Calu3 (cell line): ENCODE results near the gene SCGN. TPM values are rescaled to one million over a fixed set of nuclear protein-coding genes. Genes with fewer than 3 reads are reported as not detected.

ENCODE experiments used
- BruUV-seq: library from RNA; stranded (reverse); fragments of 400-500 nt; replicated peaks from 2 replicates; lab custom pipeline; 2021; lab: Mats Ljungman, UMichigan
- CTCF ChIA-PET: fragments of 300-600 bp; sonication (Branson Sonifier 250); formaldehyde crosslinking; loops from one replicate; lab custom pipeline; 2022; ENCODE audit warnings: antibody characterized with exemption; lab: Charles Lee
- DNase-seq: peaks from one replicate; pipeline ENCODE4 v3.0.0; 2022
- H3K27ac Mint-ChIP-seq: one replicate; pipeline ENCODE4 v1.8.0; 2022; ENCODE audit warnings: mixed read lengths; ENCODE audit not compliant: unreplicated experiment
- H3K27me3 Mint-ChIP-seq: one replicate; pipeline ENCODE4 v1.8.0; 2022; ENCODE audit warnings: mixed read lengths; ENCODE audit not compliant: unreplicated experiment
- H3K36me3 Mint-ChIP-seq: one replicate; pipeline ENCODE4 v1.8.0; 2022; ENCODE audit warnings: mild to moderate bottlenecking, moderate library complexity, mixed read lengths; ENCODE audit not compliant: insufficient read depth, unreplicated experiment
- H3K4me1 Mint-ChIP-seq: one replicate; pipeline ENCODE4 v1.8.0; 2022; ENCODE audit warnings: mild to moderate bottlenecking, low read depth, mixed read lengths; ENCODE audit not compliant: unreplicated experiment
- H3K4me3 Mint-ChIP-seq: one replicate; pipeline ENCODE4 v1.8.0; 2022; ENCODE audit warnings: mild to moderate bottlenecking, low read depth, moderate library complexity, mixed read lengths; ENCODE audit not compliant: unreplicated experiment
- H3K9me3 Mint-ChIP-seq: one replicate; pipeline ENCODE4 v1.8.0; 2022; ENCODE audit warnings: low read depth, mixed read lengths; ENCODE audit not compliant: unreplicated experiment
- CTCF ChIP-seq: fragments of 200-600 bp; IDR thresholded peaks from one replicate; pipeline ENCODE4 v1.8.0; 2022; ENCODE audit warnings: antibody characterized with exemption; ENCODE audit not compliant: unreplicated experiment
- intact Hi-C: fragments of 100-400 bp; cut with micrococcal nuclease; formaldehyde crosslinking; loops from one replicate; pipeline ENCODE4 v1.10.0; 2022; ENCODE audit not compliant: unreplicated experiment
- total RNA-seq: library from RNA; stranded (reverse); gene quantifications from 2 replicates; pipeline ENCODE4 v1.2.3, GENCODE V29; 2022

SCGN gene
- total RNA-seq, 1 experiment from 2014 or later = 3.5 TPM

GRCh38 chr6:25671652-25672051 lies 19.6 kb downstream of the SCGN start:
- Mint-ChIP-seq H3K9me3 (no peaks in the 10 kb centered on the region), H3K4me1 (peaks cover 20% of the 10 kb centered on the region), H3K27ac (no peak overlapping the region), H3K36me3 (no peaks in the 10 kb centered on the region), H3K27me3 (no peaks in the 10 kb centered on the region), H3K4me3 (no peak overlapping the region)
- intact Hi-C loops = loop anchor here (5.0 kb wide), 1 partner anchor 46 kb away; no protein-coding TSS in a partner anchor
- CTCF ChIA-PET = interaction anchor here (0.6 to 2.4 kb wide), 12 partner anchors 11 to 391 kb away, joined by 3 to 46 read pairs (median 4); no protein-coding TSS in a partner anchor
- TF ChIP-seq CTCF = no peak
- DNase-seq = no peak
- no TSS peak for BruUV-seq

GRCh38 chr6:25675167-25675566 lies 23.2 kb downstream of the SCGN start:
- Mint-ChIP-seq H3K36me3 (no peaks in the 10 kb centered on the region), H3K4me1 (peaks cover 20% of the 10 kb centered on the region), H3K9me3 (no peaks in the 10 kb centered on the region), H3K4me3 (no peak overlapping the region), H3K27me3 (no peaks in the 10 kb centered on the region), H3K27ac (no peak overlapping the region)
- intact Hi-C loops = no loop called here
- no peak for TF ChIP-seq CTCF
- no TSS peak for BruUV-seq
- CTCF ChIA-PET = no interaction called here
- no peak for DNase-seq

- BruUV-seq = no TSS peak
- H3K4me1 Mint-ChIP-seq = peaks cover 5% of the 10 kb centered on the region
- CTCF ChIA-PET = no interaction called here
- intact Hi-C loops = no loop called here
- no peak overlapping the region for H3K4me3 Mint-ChIP-seq
- no peaks in the 10 kb centered on the region for H3K36me3 Mint-ChIP-seq
- H3K27ac Mint-ChIP-seq = no peak overlapping the region
- H3K9me3 Mint-ChIP-seq = no peaks in the 10 kb centered on the region
- TF ChIP-seq CTCF = no peak
- no peaks in the 10 kb centered on the region for H3K27me3 Mint-ChIP-seq
- no peak for DNase-seq
Observed at GRCh38 chr6:25676775-25677174, 24.8 kb downstream of the SCGN start.

- Mint-ChIP-seq H3K4me3 (no peak overlapping the region), H3K9me3 (no peaks in the 10 kb centered on the region), H3K27me3 (no peaks in the 10 kb centered on the region), H3K36me3 (no peaks in the 10 kb centered on the region), H3K4me1 (no peaks in the 10 kb centered on the region), H3K27ac (no peak overlapping the region)
- intact Hi-C loops = no loop called here
- no peak for TF ChIP-seq CTCF
- no peak for DNase-seq
- BruUV-seq = no TSS peak
- CTCF ChIA-PET = no interaction called here
Observed at GRCh38 chr6:25681848-25682247, 29.8 kb downstream of the SCGN start.
